NCI-H526 treated with DMSO at 0.1 percent for 48 hours (cell line): ENCODE measurements around the gene B4GALT5.
A peak's percentile ranks its signal among the peaks of the same experiment; 100 is the strongest.

ENCODE experiments used
- DNase-seq: peaks from one replicate; lab custom pipeline; 2025; lab: John Stamatoyannopoulos, UW

The B4GALT5 gene

GRCh38 chr20:49700411-49701185, 13.1 kb downstream of the B4GALT5 start:
- no peak for DNase-seq

- DNase-seq = no peak
These were observed 14.3 kb downstream of the B4GALT5 start for GRCh38 chr20:49699200-49699992.

- no peak for DNase-seq
These were observed 15.2 kb downstream of the B4GALT5 start for GRCh38 chr20:49698477-49698876.

GRCh38 chr20:49697071-49697470, 16.6 kb downstream of the B4GALT5 start:
- DNase-seq = peak; percentile 67

GRCh38 chr20:49696594-49696993, 17.1 kb downstream of the B4GALT5 start:
- no peak for DNase-seq

GRCh38 chr20:49695830-49696229, 17.8 kb downstream of the B4GALT5 start:
- no peak for DNase-seq

- peak; percentile 66 for DNase-seq
These were observed 19.1 kb downstream of the B4GALT5 start for GRCh38 chr20:49694450-49695071.

GRCh38 chr20:49693435-49694171, 20.1 kb downstream of the B4GALT5 start:
- DNase-seq = peak; percentile 95

GRCh38 chr20:49692941-49693340, 20.7 kb downstream of the B4GALT5 start:
- no peak for DNase-seq

- DNase-seq = peak; percentile 24
These were observed 21.7 kb downstream of the B4GALT5 start for GRCh38 chr20:49691818-49692568.

- no peak for DNase-seq
These were observed 22.6 kb downstream of the B4GALT5 start for GRCh38 chr20:49690899-49691620.

GRCh38 chr20:49687595-49688567, 25.8 kb downstream of the B4GALT5 start:
- peak; percentile 57 for DNase-seq

GRCh38 chr20:49685809-49686208, 27.9 kb downstream of the B4GALT5 start:
- no peak for DNase-seq

- DNase-seq = no peak
These were observed 28.5 kb downstream of the B4GALT5 start for GRCh38 chr20:49685161-49685601.

- no peak for DNase-seq
These were observed 29.2 kb downstream of the B4GALT5 start for GRCh38 chr20:49684335-49684997.

- DNase-seq = no peak
These were observed 30.9 kb downstream of the B4GALT5 start for GRCh38 chr20:49682798-49683197.

GRCh38 chr20:49682278-49682677, 31.4 kb downstream of the B4GALT5 start:
- no peak for DNase-seq

GRCh38 chr20:49681850-49682216, 31.8 kb downstream of the B4GALT5 start:
- no peak for DNase-seq

- DNase-seq = no peak
These were observed 33.2 kb downstream of the B4GALT5 start for GRCh38 chr20:49680484-49680883.
